ENCODE data around the gene KCNA1. TPM values are rescaled to one million over a fixed set of nuclear protein-coding genes. Genes with fewer than 3 reads are reported as not detected.

KCNA1 gene
- total RNA-seq, 1 experiment from 2014 or later: not detected

- TF ChIP-seq SIN3A (IDR thresholded peaks at IDR 0.05; ENCODE audit: borderline replicate concordance, insufficient read depth, low read depth, low read length) (no peak), TCF7L2 (IDR thresholded peaks at IDR 0.05; ENCODE audit: low read depth, low read length) (no peak), POLR2AphosphoS5 (IDR thresholded peaks at IDR 0.05; ENCODE audit: low read depth, low read length) (no peak), CTCF (IDR thresholded peaks at IDR 0.05) (no peak), REST (IDR thresholded peaks at IDR 0.05; ENCODE audit: insufficient read depth in 1 of 2, low read depth in 2 of 2, low read length in 1 of 2) (no peak)
- no TSS peak for BruUV-seq (replicated peaks)
Observed at GRCh38 chr12:4867384-4867783, 42.3 kb upstream of the KCNA1 start.

GRCh38 chr12:4870423-4870822, 39.3 kb upstream of the KCNA1 start:
- H3K27ac ChIP-seq (ENCODE audit: low read length): no peak overlapping the region
- no peaks in the 10 kb centered on the region for H3K36me3 ChIP-seq (ENCODE audit: control insufficient read depth, insufficient read depth, low read length)
- H3K27me3 ChIP-seq (ENCODE audit: control insufficient read depth, insufficient read depth, low read length): no peaks in the 10 kb centered on the region; the same call in 1 of the 2 replicates
- ATAC-seq (no peak), DNase-seq (ENCODE audit: low read depth, low spot score) (no peak)
- POLR2A ChIA-PET: no interaction called here
- intact Hi-C loops (cut with micrococcal nuclease; ENCODE audit: unreplicated experiment): no loop called here
- in situ Hi-C loops (cut with HindIII; ENCODE audit: low pct_unique_long_range_greater_than_20kb, low sequenced_read_pairs): no loop called here
- H3K9me3 ChIP-seq (ENCODE audit: control insufficient read depth, insufficient read depth, low read depth, low read length): no peaks in the 10 kb centered on the region
- CTCF ChIA-PET: interaction anchor here (0.6 kb wide), 1 partner anchor 65 kb away, joined by 3 read pairs; no protein-coding TSS in a partner anchor
- H3K4me3 ChIP-seq (ENCODE audit: low read depth in 2 of 2, low read length in 2 of 2): no peak overlapping the region
- no peaks in the 10 kb centered on the region for H3K4me1 ChIP-seq (ENCODE audit: control insufficient read depth, insufficient read depth, low read length)
- no peak for TF ChIP-seq CTCF (IDR thresholded peaks at IDR 0.05)
- TF ChIP-seq REST (IDR thresholded peaks at IDR 0.05; ENCODE audit: insufficient read depth in 1 of 2, low read depth in 2 of 2, low read length in 1 of 2): no peak
- no peak for TF ChIP-seq POLR2AphosphoS5 (IDR thresholded peaks at IDR 0.05; ENCODE audit: low read depth, low read length)
- TF ChIP-seq SIN3A (IDR thresholded peaks at IDR 0.05; ENCODE audit: borderline replicate concordance, insufficient read depth, low read depth, low read length): no peak
- TF ChIP-seq TCF7L2 (IDR thresholded peaks at IDR 0.05; ENCODE audit: low read depth, low read length): no peak
- no TSS peak for BruUV-seq (replicated peaks)

More at GRCh38 chr12:4867384-4867783, 42.3 kb upstream of the KCNA1 start:
- Histone ChIP-seq H3K4me1 (ENCODE audit: control insufficient read depth, insufficient read depth, low read length) (no peaks in the 10 kb centered on the region), H3K27ac (ENCODE audit: low read length) (no peak overlapping the region), H3K36me3 (ENCODE audit: control insufficient read depth, insufficient read depth, low read length) (no peaks in the 10 kb centered on the region), H3K4me3 (ENCODE audit: low read depth in 2 of 2, low read length in 2 of 2) (no peak overlapping the region), H3K9me3 (ENCODE audit: control insufficient read depth, insufficient read depth, low read depth, low read length) (no peaks in the 10 kb centered on the region), H3K27me3 (ENCODE audit: control insufficient read depth, insufficient read depth, low read length) (no peaks in the 10 kb centered on the region; the same call in 1 of the 2 replicates)
- intact Hi-C loops (cut with micrococcal nuclease; ENCODE audit: unreplicated experiment): no loop called here
- in situ Hi-C loops (cut with HindIII; ENCODE audit: low pct_unique_long_range_greater_than_20kb, low sequenced_read_pairs): no loop called here
- DNase-seq (ENCODE audit: low read depth, low spot score) (no peak), ATAC-seq (no peak)
- CTCF ChIA-PET: no interaction called here
- POLR2A ChIA-PET: no interaction called here

Measured in Panc1 (cell line).